ENCODE measurements around the gene PCDHGA12. TPM values are rescaled to one million over a fixed set of nuclear protein-coding genes. Genes with fewer than 3 reads are reported as not detected.
A peak's percentile ranks its signal among the peaks of the same experiment; 100 is the strongest.
"Not testable (repeated sequence)": the region's sequence is repeated elsewhere in the genome, so short reads cannot be mapped to it uniquely, and the experiment has no call there.

Gene PCDHGA12
- total RNA-seq, 6 experiments from 2014 or later: 0.73 to 1.6 (median 1.3) TPM

DNA sequence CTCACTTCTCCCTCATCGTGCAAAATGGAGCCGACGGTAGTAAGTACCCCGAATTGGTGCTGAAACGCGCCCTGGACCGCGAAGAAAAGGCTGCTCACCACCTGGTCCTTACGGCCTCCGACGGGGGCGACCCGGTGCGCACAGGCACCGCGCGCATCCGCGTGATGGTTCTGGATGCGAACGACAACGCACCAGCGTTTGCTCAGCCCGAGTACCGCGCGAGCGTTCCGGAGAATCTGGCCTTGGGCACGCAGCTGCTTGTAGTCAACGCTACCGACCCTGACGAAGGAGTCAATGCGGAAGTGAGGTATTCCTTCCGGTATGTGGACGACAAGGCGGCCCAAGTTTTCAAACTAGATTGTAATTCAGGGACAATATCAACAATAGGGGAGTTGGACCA, 979 bp downstream of the PCDHGA12 start:
- Histone ChIP-seq H3K4me1 (no peaks in the 10 kb centered on the region), H3K27ac (no peak overlapping the region), H3K27me3 (no peaks in the 10 kb centered on the region), H3K9me3 (peaks cover 0 to 7% (median 6%) of the 10 kb centered on the region in 4 donors), H3K4me3 (peak overlapping the region in 2 of 3 donors; percentile 0 to 24), H3K36me3 (no peaks in the 10 kb centered on the region)
- WGBS (ENCODE audit: insufficient coverage, low coverage, low lambda C conversion rate, missing lambda C conversion rate): 16% methylated on average over 5 of the region's 37 CpGs
- DNase-seq: no peak
- no peak for TF ChIP-seq CTCF (IDR thresholded peaks at IDR 0.05)
- no peak for TF ChIP-seq POLR2A (IDR thresholded peaks at IDR 0.05)
- peak in 1 of 4 donors; percentile 32 for ATAC-seq
- intact Hi-C loops (cut with DNase I): no loop called here

- DNase-seq; H3K4me3 ChIP-seq; H3K36me3 ChIP-seq; intact Hi-C loops (cut with DNase I); H3K4me1 ChIP-seq; ATAC-seq; H3K27me3 ChIP-seq; H3K9me3 ChIP-seq; H3K27ac ChIP-seq: not testable (repeated sequence)
- WGBS (ENCODE audit: insufficient coverage, low coverage, low lambda C conversion rate, missing lambda C conversion rate): no CpG with 5 or more reads among the region's 38 CpGs
Observed at GRCh38 chr5:141432308-141432707, 2.0 kb downstream of the PCDHGA12 start.

GRCh38 chr5:141432726-141433125, 2.4 kb downstream of the PCDHGA12 start:
- H3K4me3 ChIP-seq; H3K27ac ChIP-seq; H3K36me3 ChIP-seq; DNase-seq; H3K27me3 ChIP-seq; intact Hi-C loops (cut with DNase I); H3K4me1 ChIP-seq; H3K9me3 ChIP-seq; ATAC-seq: not testable (repeated sequence)
- 46% methylated on average over 11 of the region's 29 CpGs for WGBS (ENCODE audit: insufficient coverage, low coverage, low lambda C conversion rate, missing lambda C conversion rate)

GRCh38 chr5:141434006-141434405, 3.7 kb downstream of the PCDHGA12 start:
- intact Hi-C loops (cut with DNase I): no loop called here
- no peak for DNase-seq
- WGBS (ENCODE audit: insufficient coverage, low coverage, low lambda C conversion rate, missing lambda C conversion rate): 46% methylated on average over 2 of the region's 2 CpGs
- no peak for TF ChIP-seq CTCF (IDR thresholded peaks at IDR 0.05)
- no peak for TF ChIP-seq POLR2A (IDR thresholded peaks at IDR 0.05)
- ATAC-seq: no peak
- H3K9me3 ChIP-seq: peaks cover 0 to 7% (median 2%) of the 10 kb centered on the region in 4 donors
- no peak overlapping the region for H3K4me3 ChIP-seq
- no peaks in the 10 kb centered on the region for H3K27me3 ChIP-seq
- no peaks in the 10 kb centered on the region for H3K36me3 ChIP-seq
- H3K27ac ChIP-seq: no peak overlapping the region
- H3K4me1 ChIP-seq: no peaks in the 10 kb centered on the region

- DNase-seq (no peak), ATAC-seq (no peak)
- Histone ChIP-seq H3K27me3 (no peaks in the 10 kb centered on the region), H3K9me3 (no peaks in the 10 kb centered on the region), H3K27ac (no peak overlapping the region), H3K4me1 (no peaks in the 10 kb centered on the region), H3K4me3 (no peak overlapping the region), H3K36me3 (no peaks in the 10 kb centered on the region)
- WGBS (ENCODE audit: insufficient coverage, low coverage, low lambda C conversion rate, missing lambda C conversion rate): 88% methylated on average over 2 of the region's 2 CpGs
- intact Hi-C loops (cut with DNase I): no loop called here
- no peak for TF ChIP-seq POLR2A (IDR thresholded peaks at IDR 0.05)
- TF ChIP-seq CTCF (IDR thresholded peaks at IDR 0.05): no peak
Observed at GRCh38 chr5:141437221-141437620, 6.9 kb downstream of the PCDHGA12 start.

Data from right lobe of liver (tissue), 6 donors.